ENCODE results near the gene TMEM171. TPM values are rescaled to one million over a fixed set of nuclear protein-coding genes. Genes with fewer than 3 reads are reported as not detected.

The TMEM171 gene
- total and polyA plus RNA-seq, 2 of the 4 experiments (the other 2 are of a cell fraction): 3.0 to 5.1 TPM

DNA sequence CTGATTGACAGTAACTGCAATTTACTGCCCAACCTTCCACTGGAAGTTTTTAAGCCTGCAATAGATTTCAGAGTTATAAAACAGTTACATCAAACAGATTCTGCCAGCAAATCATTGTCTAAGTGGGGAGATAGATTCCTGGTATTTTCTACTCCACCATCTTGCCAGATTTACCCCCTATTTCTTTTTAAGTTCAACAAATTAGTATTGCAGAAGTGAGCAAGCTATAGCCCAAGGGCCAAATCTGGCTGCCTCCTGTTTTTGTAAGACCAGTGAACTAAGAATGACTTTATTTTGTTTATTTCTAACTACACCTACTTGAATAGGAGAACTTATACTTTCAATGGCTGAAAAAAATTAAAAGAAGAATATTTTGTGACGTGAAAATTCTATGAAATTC, 8.8 kb upstream of the TMEM171 start:
- H3K79me1 ChIP-seq (ENCODE audit: low read depth in 1 of 2, low read length in 2 of 2): no peaks in the 10 kb centered on the region
- no peak overlapping the region for H4K91ac ChIP-seq (ENCODE audit: insufficient read depth, low read depth, low read length)
- no peak overlapping the region for H3K9ac ChIP-seq (ENCODE audit: low read depth, low read length)
- H3K27me3 ChIP-seq (ENCODE audit: control insufficient read depth, insufficient read depth, low read length): 0 out of 2 replicates have a peak, but pooled peaks cover 1% of the 10 kb centered on the region
- WGBS, 2 experiments (ENCODE audit: extremely low coverage in 2 of 2, insufficient read length in 1 of 2): 100% methylated on average over 1 of the region's 1 CpG; no CpG with 5 or more reads in 1 of the 2 experiments
- no peak overlapping the region for H2AK5ac ChIP-seq (ENCODE audit: low read depth, low read length)
- ATAC-seq (ENCODE audit: low read depth): no peak
- H2BK15ac ChIP-seq (ENCODE audit: low read depth, low read length): no peak overlapping the region
- dilution Hi-C loops (cut with HindIII; ENCODE audit: low sequenced_read_pairs, unreplicated experiment): no loop called here
- ChIA-PET POLR2A (ENCODE audit: unreplicated experiment) (no interaction called here), CTCF (interaction anchor here (1.2 to 1.6 kb wide), 2 partner anchors 9 to 105 kb away, joined by 3 read pairs; no protein-coding TSS in a partner anchor)
- no peak overlapping the region for H4K8ac ChIP-seq (ENCODE audit: low read depth in 2 of 2, low read length in 2 of 2)
- intact Hi-C loops (cut with micrococcal nuclease): no loop called here
- no peak overlapping the region for H3K4ac ChIP-seq (ENCODE audit: low read depth, low read length)
- peaks cover 10% of the 10 kb centered on the region for H4K20me1 ChIP-seq (ENCODE audit: insufficient read depth, low read length)
- H3K23ac ChIP-seq (ENCODE audit: low read depth, low read length): no peak overlapping the region
- H3K4me3 ChIP-seq (ENCODE audit: insufficient read depth, low read depth, low read length): no peak overlapping the region
- H3K36me3 ChIP-seq (ENCODE audit: control insufficient read depth, insufficient read depth, low read length): no peaks in the 10 kb centered on the region
- peaks cover 13% of the 10 kb centered on the region for H3K9me1 ChIP-seq (ENCODE audit: insufficient read depth, low read length)
- BruUV-seq (replicated peaks): no TSS peak
- no peak overlapping the region for H3K56ac ChIP-seq (ENCODE audit: extremely low read depth, insufficient read depth, low read length)
- H3K9me3 ChIP-seq (ENCODE audit: control insufficient read depth, insufficient read depth, low read length): 0 out of 2 replicates have a peak, but pooled peaks cover 2% of the 10 kb centered on the region
- H2BK5ac ChIP-seq (ENCODE audit: low read depth, low read length, poor library complexity, severe bottlenecking): no peak overlapping the region
- H2BK20ac ChIP-seq (ENCODE audit: low read depth, low read length): no peak overlapping the region
- in situ Hi-C loops (cut with MboI; ENCODE audit: low sequenced_read_pairs): no loop called here
- TF ChIP-seq ELK1 (IDR thresholded peaks at IDR 0.05; ENCODE audit: borderline replicate concordance, low read depth, low read length): no peak
- TF ChIP-seq BHLHE40 (IDR thresholded peaks at IDR 0.05; ENCODE audit: low read depth, low read length): no peak
- no peak for TF ChIP-seq SMC3 (IDR thresholded peaks at IDR 0.05; ENCODE audit: low read depth, low read length)
- TF ChIP-seq RCOR1 (IDR thresholded peaks at IDR 0.05; ENCODE audit: insufficient replicate concordance, low read length): no peak
- TF ChIP-seq RAD21 (IDR thresholded peaks at IDR 0.05; ENCODE audit: low read length): no peak
- TF ChIP-seq, protein P1, sequence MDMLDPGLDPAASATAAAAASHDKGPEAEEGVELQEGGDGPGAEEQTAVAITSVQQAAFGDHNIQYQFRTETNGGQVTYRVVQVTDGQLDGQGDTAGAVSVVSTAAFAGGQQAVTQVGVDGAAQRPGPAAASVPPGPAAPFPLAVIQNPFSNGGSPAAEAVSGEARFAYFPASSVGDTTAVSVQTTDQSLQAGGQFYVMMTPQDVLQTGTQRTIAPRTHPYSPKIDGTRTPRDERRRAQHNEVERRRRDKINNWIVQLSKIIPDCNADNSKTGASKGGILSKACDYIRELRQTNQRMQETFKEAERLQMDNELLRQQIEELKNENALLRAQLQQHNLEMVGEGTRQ (IDR thresholded peaks at IDR 0.05; ENCODE audit: low read depth, low read length): no peak
- TF ChIP-seq NFE2L2 (IDR thresholded peaks at IDR 0.05; ENCODE audit: low read depth, low read length): no peak
- no peak for TF ChIP-seq CEBPB (IDR thresholded peaks at IDR 0.05; ENCODE audit: low read depth, low read length)
- no peak for TF ChIP-seq FOS (IDR thresholded peaks at IDR 0.05; ENCODE audit: low read depth, low read length)
- no peak for TF ChIP-seq CHD1 (IDR thresholded peaks at IDR 0.05; ENCODE audit: low read depth, low read length)
- no peak for TF ChIP-seq MXI1 (IDR thresholded peaks at IDR 0.05; ENCODE audit: borderline replicate concordance, low read depth, low read length)
- TF ChIP-seq MAZ (IDR thresholded peaks at IDR 0.05; ENCODE audit: borderline replicate concordance, low read depth, low read length): no peak
- TF ChIP-seq, protein P2, sequence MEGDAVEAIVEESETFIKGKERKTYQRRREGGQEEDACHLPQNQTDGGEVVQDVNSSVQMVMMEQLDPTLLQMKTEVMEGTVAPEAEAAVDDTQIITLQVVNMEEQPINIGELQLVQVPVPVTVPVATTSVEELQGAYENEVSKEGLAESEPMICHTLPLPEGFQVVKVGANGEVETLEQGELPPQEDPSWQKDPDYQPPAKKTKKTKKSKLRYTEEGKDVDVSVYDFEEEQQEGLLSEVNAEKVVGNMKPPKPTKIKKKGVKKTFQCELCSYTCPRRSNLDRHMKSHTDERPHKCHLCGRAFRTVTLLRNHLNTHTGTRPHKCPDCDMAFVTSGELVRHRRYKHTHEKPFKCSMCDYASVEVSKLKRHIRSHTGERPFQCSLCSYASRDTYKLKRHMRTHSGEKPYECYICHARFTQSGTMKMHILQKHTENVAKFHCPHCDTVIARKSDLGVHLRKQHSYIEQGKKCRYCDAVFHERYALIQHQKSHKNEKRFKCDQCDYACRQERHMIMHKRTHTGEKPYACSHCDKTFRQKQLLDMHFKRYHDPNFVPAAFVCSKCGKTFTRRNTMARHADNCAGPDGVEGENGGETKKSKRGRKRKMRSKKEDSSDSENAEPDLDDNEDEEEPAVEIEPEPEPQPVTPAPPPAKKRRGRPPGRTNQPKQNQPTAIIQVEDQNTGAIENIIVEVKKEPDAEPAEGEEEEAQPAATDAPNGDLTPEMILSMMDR (conservative IDR thresholded peaks at IDR 0.05; ENCODE audit: low read depth, low read length): no peak
- TF ChIP-seq RFX5 (IDR thresholded peaks at IDR 0.05; ENCODE audit: low read depth, low read length): no peak
- TF ChIP-seq POLR2A (IDR thresholded peaks at IDR 0.05; ENCODE audit: low read depth, low read length): no peak
- no peak overlapping the region for H3K27ac ChIP-seq (ENCODE audit: insufficient read depth, low read length)
- H3K14ac ChIP-seq (replicated peaks; ENCODE audit: low read depth, low read length): no peak overlapping the region
- H3K4me1 ChIP-seq (ENCODE audit: control insufficient read depth, insufficient read depth, low read length): peaks cover 12% of the 10 kb centered on the region
- no peak overlapping the region for H3K18ac ChIP-seq (ENCODE audit: low read depth, low read length)
- H4K5ac ChIP-seq (ENCODE audit: low read depth, low read length): no peak overlapping the region
- no peak overlapping the region for H3K4me2 ChIP-seq (ENCODE audit: low read depth, low read length)
- no peak overlapping the region for H2BK120ac ChIP-seq (ENCODE audit: low read depth, low read length)
- no peak for DNase-seq
- no peak overlapping the region for H2AFZ ChIP-seq (replicated peaks; ENCODE audit: low read length, poor library complexity)
- H2AK9ac ChIP-seq (replicated peaks; ENCODE audit: low read depth, low read length, poor library complexity): no peak overlapping the region
